Ovary (tissue), 3 donors: ENCODE results near the gene COX10.

Experiments used
- CTCF ChIP-seq, 3 donors: fragments of 450-650 bp in 2 of 3; fragments of 200-600 bp in 1 of 3; IDR thresholded peaks; one replicate each; pipeline versions ENCODE4 v1.5.1 to v1.8.0; 2016 to 2022; ENCODE audit warnings: antibody characterized with exemption in 3 of 3, mild to moderate bottlenecking in 1 of 3
- EP300 ChIP-seq: sonication (generic); formaldehyde crosslinking; IDR thresholded peaks from one replicate; pipeline ENCODE4 v1.6.1; 2017; ENCODE audit warnings: antibody characterized with exemption
- POLR2A ChIP-seq: fragments of 450-650 bp; IDR thresholded peaks from one replicate; pipeline ENCODE4 v1.6.1; 2017; ENCODE audit warnings: antibody characterized with exemption, mild to moderate bottlenecking, moderate library complexity
- donor health status: DM: no; HTN: no; CAD: no.

GRCh38 chr17:14125518-14126137, 56.3 kb downstream of the COX10 start:
- TF ChIP-seq CTCF (IDR thresholded peaks at IDR 0.05): no peak
- no peak for TF ChIP-seq POLR2A
- TF ChIP-seq EP300: no peak
